KOPT-K1 (cell line): Measurements from ENCODE around the gene MUC5AC.
"Not testable (repeated sequence)": the region's sequence is repeated elsewhere in the genome, so short reads cannot be mapped to it uniquely, and the experiment has no call there.

ENCODE experiments used
- H3K27ac ChIP-seq: fragments of 200-600 bp; sonication (generic); 2 replicates; pipeline ENCODE4 v1.5.1; 2016; ENCODE audit warnings: antibody characterized with exemption, mild to moderate bottlenecking, low read depth, low read length; ENCODE audit not compliant: poor library complexity, severe bottlenecking
- H3K36me3 ChIP-seq: fragments of 200-600 bp; sonication (generic); 2 replicates; pipeline ENCODE4 v1.5.1; 2017; ENCODE audit warnings: antibody characterized with exemption, mild to moderate bottlenecking, low read length, moderate library complexity; ENCODE audit not compliant: insufficient read depth
- H3K9me3 ChIP-seq: fragments of 200-600 bp; sonication (generic); 2 replicates; pipeline ENCODE4 v1.5.1; 2017; ENCODE audit warnings: antibody characterized with exemption, low read length, mild to moderate bottlenecking; ENCODE audit not compliant: insufficient read depth, poor library complexity, severe bottlenecking

The MUC5AC gene

GRCh38 chr11:1162138-1162475, 4.4 kb downstream of the MUC5AC start:
- no peak overlapping the region for H3K27ac ChIP-seq
- H3K36me3 ChIP-seq, result no peaks in the 10 kb centered on the region
- no peaks in the 10 kb centered on the region for H3K9me3 ChIP-seq

- Histone ChIP-seq H3K36me3 (no peaks in the 10 kb centered on the region), H3K9me3 (no peaks in the 10 kb centered on the region), H3K27ac (no peak overlapping the region)
Measured at GRCh38 chr11:1162491-1163311, 4.9 kb downstream of the MUC5AC start.

- no peaks in the 10 kb centered on the region for H3K36me3 ChIP-seq
- no peaks in the 10 kb centered on the region for H3K9me3 ChIP-seq
- no peak overlapping the region for H3K27ac ChIP-seq
Measured at GRCh38 chr11:1163321-1163910, 5.7 kb downstream of the MUC5AC start.

- no peak overlapping the region for H3K27ac ChIP-seq
- no peaks in the 10 kb centered on the region for H3K36me3 ChIP-seq
- H3K9me3 ChIP-seq, result no peaks in the 10 kb centered on the region
Measured at GRCh38 chr11:1163911-1164735, 6.4 kb downstream of the MUC5AC start.

- not testable (repeated sequence) for H3K9me3 ChIP-seq, H3K27ac ChIP-seq, H3K36me3 ChIP-seq
Measured at GRCh38 chr11:1164779-1165255, 7.1 kb downstream of the MUC5AC start.

- Histone ChIP-seq H3K27ac (no peak overlapping the region), H3K9me3 (no peaks in the 10 kb centered on the region), H3K36me3 (no peaks in the 10 kb centered on the region)
Measured at GRCh38 chr11:1165256-1166041, 7.7 kb downstream of the MUC5AC start.

GRCh38 chr11:1167256-1167655, 9.5 kb downstream of the MUC5AC start:
- Histone ChIP-seq H3K9me3 (no peaks in the 10 kb centered on the region), H3K36me3 (no peaks in the 10 kb centered on the region), H3K27ac (no peak overlapping the region)

GRCh38 chr11:1167751-1168231, 10.0 kb downstream of the MUC5AC start:
- Histone ChIP-seq H3K36me3 (no peaks in the 10 kb centered on the region), H3K9me3 (no peaks in the 10 kb centered on the region), H3K27ac (no peak overlapping the region)

GRCh38 chr11:1168256-1168655, 10.5 kb downstream of the MUC5AC start:
- H3K27ac ChIP-seq, result no peak overlapping the region
- H3K36me3 ChIP-seq, result no peaks in the 10 kb centered on the region
- no peaks in the 10 kb centered on the region for H3K9me3 ChIP-seq

GRCh38 chr11:1168721-1169161, 11.0 kb downstream of the MUC5AC start:
- Histone ChIP-seq H3K27ac (no peak overlapping the region), H3K36me3 (no peaks in the 10 kb centered on the region), H3K9me3 (no peaks in the 10 kb centered on the region)

- Histone ChIP-seq H3K27ac (no peak overlapping the region), H3K36me3 (no peaks in the 10 kb centered on the region), H3K9me3 (no peaks in the 10 kb centered on the region)
Measured at GRCh38 chr11:1171223-1171984, 13.7 kb downstream of the MUC5AC start.

GRCh38 chr11:1171985-1172728, 14.4 kb downstream of the MUC5AC start:
- no peaks in the 10 kb centered on the region for H3K9me3 ChIP-seq
- no peak overlapping the region for H3K27ac ChIP-seq
- no peaks in the 10 kb centered on the region for H3K36me3 ChIP-seq

- Histone ChIP-seq H3K9me3 (no peaks in the 10 kb centered on the region), H3K27ac (no peak overlapping the region), H3K36me3 (no peaks in the 10 kb centered on the region)
Measured at GRCh38 chr11:1172729-1173117, 15.0 kb downstream of the MUC5AC start.
